K562 (cell line): ENCODE results near the gene ZDHHC6. TPM values are rescaled to one million over a fixed set of nuclear protein-coding genes. Genes with fewer than 3 reads are reported as not detected.

Experiments
- ELF1 ChIP-seq: fragments of 200-800 bp; sonication (Bioruptor generic); IDR thresholded peaks from 2 replicates; pipeline ENCODE4 v1.6.1; 2016; ENCODE audit warnings: missing genetic modification characterization, missing compliant biosample characterization
- ETS2 ChIP-seq: IDR thresholded peaks from 2 replicates; pipeline ENCODE4 v1.6.1; 2016; ENCODE audit warnings: borderline replicate concordance, missing genetic modification characterization, mild to moderate bottlenecking, moderate library complexity, missing compliant biosample characterization; ENCODE audit not compliant: poor library complexity, severe bottlenecking
- HOXB6 ChIP-seq: fragments of 250-450 bp; sonication (Bioruptor Pico); IDR thresholded peaks from 2 replicates; pipeline ENCODE4 v1.5.1; 2022; ENCODE audit warnings: mild to moderate bottlenecking, borderline replicate concordance
- KDM2B ChIP-seq: fragments of 250-450 bp; sonication (Bioruptor Pico); IDR thresholded peaks from 2 replicates; pipeline ENCODE4 v1.8.0; 2021; ENCODE audit warnings: mild to moderate bottlenecking, moderate library complexity
- MIER1 ChIP-seq: fragments of 450-650 bp; IDR thresholded peaks from 2 replicates; pipeline ENCODE4 v1.6.1; 2016; ENCODE audit warnings: antibody characterized with exemption, mild to moderate bottlenecking, low read depth
- NFIX ChIP-seq: fragments of 250-450 bp; sonication (Bioruptor Pico); IDR thresholded peaks from 2 replicates; pipeline ENCODE4 v1.4.0; 2020; ENCODE audit warnings: low read depth, mild to moderate bottlenecking, moderate library complexity
- POLR2AphosphoS5 ChIP-seq: IDR thresholded peaks from 2 replicates; pipeline ENCODE4 v1.6.1; 2011; ENCODE audit warnings: mild to moderate bottlenecking, low read depth, low read length, moderate library complexity; ENCODE audit not compliant: control insufficient read depth, insufficient read depth
- POLR3G ChIP-seq: IDR thresholded peaks from 2 replicates; pipeline ENCODE4 v1.6.1; 2011; ENCODE audit not compliant: insufficient read length, insufficient replicate concordance; ENCODE audit errors: extremely low read depth
- RB1 ChIP-seq: fragments of 450-650 bp; IDR thresholded peaks from 2 replicates; pipeline ENCODE4 v1.6.1; 2017; ENCODE audit warnings: low read depth, mild to moderate bottlenecking
- RHOXF2B ChIP-seq: fragments of 250-450 bp; sonication (Bioruptor Pico); conservative IDR thresholded peaks from 2 replicates; pipeline ENCODE4 v1.5.1; 2021
- SAFB2 ChIP-seq: fragments of 200-400 bp; formaldehyde crosslinking; IDR thresholded peaks from 2 replicates; pipeline ENCODE4 v1.6.1; 2018; ENCODE audit warnings: borderline replicate concordance, low read length, low read depth, moderate library complexity; ENCODE audit not compliant: severe bottlenecking
- THRAP3 ChIP-seq: fragments of 450-650 bp; IDR thresholded peaks from 2 replicates; pipeline ENCODE4 v1.6.1; 2016; ENCODE audit warnings: mild to moderate bottlenecking, inconsistent platforms, borderline replicate concordance
- ZNF408 ChIP-seq: fragments of 250-450 bp; sonication (Bioruptor Pico); IDR thresholded peaks from 2 replicates; pipeline ENCODE4 v1.4.0; 2020; ENCODE audit warnings: low read depth, mild to moderate bottlenecking, moderate library complexity
- polyA plus RNA-seq, 8 experiments: library from polyadenylated mRNA; depleted of rRNA in 4 of 8; stranded (reverse) in 5 of 8; unstranded in 3 of 8; fragments of >200 nt; fragmentation: Nextera tagmentation in 2 of 8; fragmentation: Illumina TruSeq in 1 of 8; extraction: Ambion mirVana in 2 of 8; extraction: Trizol in 1 of 8; gene quantifications; 2 replicates each; pipeline versions ENCODE4 v1.2.1 to v1.2.3, GENCODE V29; 2011 to 2014; ENCODE audit warnings: inconsistent platforms in 1 of 8, missing spikeins in 1 of 8
- total RNA-seq, 7 experiments: library from RNA; depleted of rRNA in 6 of 7; stranded (reverse); fragments of >200 nt in 6 of 7; fragmentation: Illumina TruSeq in 2 of 7; extraction: Trizol in 2 of 7; gene quantifications; 2 replicates each; pipeline versions ENCODE4 v1.2.1 to v1.2.3, GENCODE V29; 2011 to 2021; ENCODE audit warnings: low replicate concordance in 1 of 7
- TF ChIP-seq, protein P1 (sequence below), 2 experiments: fragments of 450-650 bp in 1 of 2; sonication (generic) in 1 of 2; formaldehyde crosslinking in 1 of 2; IDR thresholded peaks in 1 of 2; conservative IDR thresholded peaks in 1 of 2; 2 replicates each; pipeline versions ENCODE4 v1.6.1 to v1.8.1; 2016 to 2023; ENCODE audit warnings: mild to moderate bottlenecking in 2 of 2, moderate library complexity in 2 of 2, inconsistent platforms in 1 of 2, missing genetic modification reagents in 1 of 2
- TF ChIP-seq, protein P2 (sequence below), 2 experiments: fragments of 450-650 bp; formaldehyde crosslinking in 1 of 2; IDR thresholded peaks; 2 replicates each; pipeline versions ENCODE4 v1.4.0 to v1.6.1; 2014 to 2020; ENCODE audit warnings: mild to moderate bottlenecking in 2 of 2, borderline replicate concordance in 1 of 2, low read depth in 1 of 2
- TF ChIP-seq, protein P3 (sequence below): sonication (generic); IDR thresholded peaks from 2 replicates; pipeline ENCODE4 v1.6.1; 2016
- TF ChIP-seq, protein P4 (sequence below): fragments of 250-450 bp; sonication (Bioruptor Pico); IDR thresholded peaks from 2 replicates; pipeline ENCODE4 v1.5.0; 2021

Gene ZDHHC6
- total and polyA plus RNA-seq, 9 of the 15 experiments (the other 6 are each of a cell fraction or from before 2014, with no cell fraction given) = 13.6 to 30.5 (median 21.5) TPM

DNA sequence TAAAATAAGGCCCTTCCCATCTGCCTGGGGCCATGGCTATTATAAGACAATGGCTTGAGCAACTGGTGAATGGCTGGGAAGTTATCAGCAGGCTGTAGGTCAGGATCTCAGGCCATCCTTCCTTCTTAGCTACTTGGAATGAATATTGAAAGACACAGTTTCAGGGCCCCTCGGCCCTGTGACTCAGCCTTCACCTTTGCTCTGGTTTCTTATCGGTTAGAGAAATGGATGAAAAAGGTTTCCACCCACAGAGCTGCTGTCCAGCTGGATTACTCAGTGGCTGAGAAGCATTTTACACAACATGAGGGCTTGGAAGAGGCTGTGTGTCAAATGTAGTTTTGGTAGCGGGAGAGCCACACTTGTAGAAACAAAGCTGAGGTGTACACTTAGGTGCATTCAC, 63.4 kb downstream of the ZDHHC6 start (continued):
- TF ChIP-seq POLR3G (no peak), KDM2B (CRISPR knock-in tag) (no peak), ETS2 (tag) (no peak), POLR2AphosphoS5 (peak; percentile 79), RB1 (no peak), THRAP3 (no peak), RHOXF2B (no peak), NFIX (CRISPR knock-in tag) (no peak), ZNF408 (CRISPR knock-in tag) (no peak), SAFB2 (no peak), HOXB6 (no peak), MIER1 (0 out of 2 replicates have a peak, but pooled peaks have one; percentile 32), ELF1 (tag) (no peak)
- TF ChIP-seq, protein P1, sequence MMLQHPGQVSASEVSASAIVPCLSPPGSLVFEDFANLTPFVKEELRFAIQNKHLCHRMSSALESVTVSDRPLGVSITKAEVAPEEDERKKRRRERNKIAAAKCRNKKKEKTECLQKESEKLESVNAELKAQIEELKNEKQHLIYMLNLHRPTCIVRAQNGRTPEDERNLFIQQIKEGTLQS (IDR thresholded peaks at IDR 0.05) = peak; percentile 90
- TF ChIP-seq, protein P1 (CRISPR knock-in tag; conservative IDR thresholded peaks at IDR 0.05) = no peak
- TF ChIP-seq, protein P2, sequence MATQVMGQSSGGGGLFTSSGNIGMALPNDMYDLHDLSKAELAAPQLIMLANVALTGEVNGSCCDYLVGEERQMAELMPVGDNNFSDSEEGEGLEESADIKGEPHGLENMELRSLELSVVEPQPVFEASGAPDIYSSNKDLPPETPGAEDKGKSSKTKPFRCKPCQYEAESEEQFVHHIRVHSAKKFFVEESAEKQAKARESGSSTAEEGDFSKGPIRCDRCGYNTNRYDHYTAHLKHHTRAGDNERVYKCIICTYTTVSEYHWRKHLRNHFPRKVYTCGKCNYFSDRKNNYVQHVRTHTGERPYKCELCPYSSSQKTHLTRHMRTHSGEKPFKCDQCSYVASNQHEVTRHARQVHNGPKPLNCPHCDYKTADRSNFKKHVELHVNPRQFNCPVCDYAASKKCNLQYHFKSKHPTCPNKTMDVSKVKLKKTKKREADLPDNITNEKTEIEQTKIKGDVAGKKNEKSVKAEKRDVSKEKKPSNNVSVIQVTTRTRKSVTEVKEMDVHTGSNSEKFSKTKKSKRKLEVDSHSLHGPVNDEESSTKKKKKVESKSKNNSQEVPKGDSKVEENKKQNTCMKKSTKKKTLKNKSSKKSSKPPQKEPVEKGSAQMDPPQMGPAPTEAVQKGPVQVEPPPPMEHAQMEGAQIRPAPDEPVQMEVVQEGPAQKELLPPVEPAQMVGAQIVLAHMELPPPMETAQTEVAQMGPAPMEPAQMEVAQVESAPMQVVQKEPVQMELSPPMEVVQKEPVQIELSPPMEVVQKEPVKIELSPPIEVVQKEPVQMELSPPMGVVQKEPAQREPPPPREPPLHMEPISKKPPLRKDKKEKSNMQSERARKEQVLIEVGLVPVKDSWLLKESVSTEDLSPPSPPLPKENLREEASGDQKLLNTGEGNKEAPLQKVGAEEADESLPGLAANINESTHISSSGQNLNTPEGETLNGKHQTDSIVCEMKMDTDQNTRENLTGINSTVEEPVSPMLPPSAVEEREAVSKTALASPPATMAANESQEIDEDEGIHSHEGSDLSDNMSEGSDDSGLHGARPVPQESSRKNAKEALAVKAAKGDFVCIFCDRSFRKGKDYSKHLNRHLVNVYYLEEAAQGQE (IDR thresholded peaks at IDR 0.05; ENCODE audit: borderline replicate concordance) = peak; percentile 93
- TF ChIP-seq, protein P2 (CRISPR knock-in tag; IDR thresholded peaks at IDR 0.05; ENCODE audit: low read depth) = peak; percentile 78; the same call in 1 of the 2 replicates
- TF ChIP-seq, protein P3, sequence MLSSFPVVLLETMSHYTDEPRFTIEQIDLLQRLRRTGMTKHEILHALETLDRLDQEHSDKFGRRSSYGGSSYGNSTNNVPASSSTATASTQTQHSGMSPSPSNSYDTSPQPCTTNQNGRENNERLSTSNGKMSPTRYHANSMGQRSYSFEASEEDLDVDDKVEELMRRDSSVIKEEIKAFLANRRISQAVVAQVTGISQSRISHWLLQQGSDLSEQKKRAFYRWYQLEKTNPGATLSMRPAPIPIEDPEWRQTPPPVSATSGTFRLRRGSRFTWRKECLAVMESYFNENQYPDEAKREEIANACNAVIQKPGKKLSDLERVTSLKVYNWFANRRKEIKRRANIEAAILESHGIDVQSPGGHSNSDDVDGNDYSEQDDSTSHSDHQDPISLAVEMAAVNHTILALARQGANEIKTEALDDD = peak; percentile 65
- TF ChIP-seq, protein P4, sequence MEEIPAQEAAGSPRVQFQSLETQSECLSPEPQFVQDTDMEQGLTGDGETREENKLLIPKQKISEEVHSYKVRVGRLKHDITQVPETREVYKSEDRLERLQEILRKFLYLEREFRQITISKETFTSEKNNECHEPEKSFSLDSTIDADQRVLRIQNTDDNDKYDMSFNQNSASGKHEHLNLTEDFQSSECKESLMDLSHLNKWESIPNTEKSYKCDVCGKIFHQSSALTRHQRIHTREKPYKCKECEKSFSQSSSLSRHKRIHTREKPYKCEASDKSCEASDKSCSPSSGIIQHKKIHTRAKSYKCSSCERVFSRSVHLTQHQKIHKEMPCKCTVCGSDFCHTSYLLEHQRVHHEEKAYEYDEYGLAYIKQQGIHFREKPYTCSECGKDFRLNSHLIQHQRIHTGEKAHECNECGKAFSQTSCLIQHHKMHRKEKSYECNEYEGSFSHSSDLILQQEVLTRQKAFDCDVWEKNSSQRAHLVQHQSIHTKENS (CRISPR knock-in tag) = no peak
